Sigmoid colon (tissue), 4 donors: Measurements from ENCODE around the gene RFC2.

Experiments used
- CTCF ChIP-seq, 4 experiments: fragments of 450-650 bp in 3 of 4; fragments of 200-600 bp in 1 of 4; IDR thresholded peaks; one replicate each; pipeline ENCODE4 v1.5.1; 2016 to 2019; ENCODE audit warnings: antibody characterized with exemption in 4 of 4, mild to moderate bottlenecking in 3 of 4, moderate library complexity in 2 of 4
- POLR2A ChIP-seq, 2 donors: fragments of 450-650 bp; IDR thresholded peaks; one replicate each; pipeline ENCODE4 v1.6.1; 2016; ENCODE audit warnings: antibody characterized with exemption in 2 of 2, mild to moderate bottlenecking in 2 of 2, moderate library complexity in 2 of 2
- POLR2AphosphoS5 ChIP-seq, 4 donors: sonication (generic); formaldehyde crosslinking; IDR thresholded peaks; one replicate each; pipeline ENCODE4 v1.6.1; 2017; ENCODE audit warnings: antibody characterized with exemption in 4 of 4

GRCh38 chr7:74223711-74224510, 30.3 kb downstream of the RFC2 start:
- TF ChIP-seq CTCF (IDR thresholded peaks at IDR 0.05): no peak
- no peak for TF ChIP-seq POLR2A (IDR thresholded peaks at IDR 0.05)
- no peak for TF ChIP-seq POLR2AphosphoS5 (IDR thresholded peaks at IDR 0.05)
